Measurements from ENCODE around the gene IL6.
"Not testable (repeated sequence)": the region's sequence is repeated elsewhere in the genome, so short reads cannot be mapped to it uniquely, and the experiment has no call there.

IL6 gene

DNA sequence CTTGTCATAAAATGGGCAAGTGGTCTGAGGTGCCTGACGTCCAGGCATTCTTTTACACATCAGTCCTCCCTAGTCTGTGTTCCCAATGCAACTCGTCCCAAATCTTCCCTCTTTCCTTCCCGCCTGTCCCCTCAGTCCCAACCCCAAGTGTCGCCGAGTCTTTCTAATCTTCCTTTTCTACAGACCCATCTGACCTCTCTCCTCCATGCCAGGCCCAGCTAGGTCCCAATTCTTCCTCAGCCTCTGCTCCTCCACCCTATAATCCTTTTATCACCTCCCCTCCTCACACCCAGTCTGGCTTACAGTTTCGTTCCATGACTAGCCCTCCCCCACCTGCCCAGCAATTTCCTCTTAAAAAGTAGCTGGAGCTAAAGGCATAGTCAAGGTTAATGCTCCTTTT, 22.3 kb upstream of the IL6 start:
- DNase-seq (ENCODE audit: low read depth), result not testable (repeated sequence)

DNA sequence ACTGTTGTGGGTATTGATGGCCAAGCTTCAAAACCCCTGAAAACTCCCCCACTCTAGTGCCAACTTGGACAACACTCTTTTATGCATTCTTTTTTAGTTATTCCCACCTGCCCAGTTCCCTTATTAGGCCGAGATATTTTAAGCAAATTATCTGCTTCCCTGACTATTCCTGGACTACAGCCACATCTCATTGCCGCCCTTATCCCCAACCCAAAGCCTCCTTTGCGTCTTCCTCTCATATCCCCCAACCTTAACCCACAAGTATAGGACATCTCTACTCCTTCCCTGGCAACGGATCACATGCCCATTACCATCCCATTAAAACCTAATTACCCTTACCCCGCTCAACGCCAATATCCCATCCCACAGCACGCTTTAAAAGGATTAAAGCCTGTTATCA, 21.1 kb upstream of the IL6 start:
- DNase-seq (ENCODE audit: low read depth), result not testable (repeated sequence)

DNA sequence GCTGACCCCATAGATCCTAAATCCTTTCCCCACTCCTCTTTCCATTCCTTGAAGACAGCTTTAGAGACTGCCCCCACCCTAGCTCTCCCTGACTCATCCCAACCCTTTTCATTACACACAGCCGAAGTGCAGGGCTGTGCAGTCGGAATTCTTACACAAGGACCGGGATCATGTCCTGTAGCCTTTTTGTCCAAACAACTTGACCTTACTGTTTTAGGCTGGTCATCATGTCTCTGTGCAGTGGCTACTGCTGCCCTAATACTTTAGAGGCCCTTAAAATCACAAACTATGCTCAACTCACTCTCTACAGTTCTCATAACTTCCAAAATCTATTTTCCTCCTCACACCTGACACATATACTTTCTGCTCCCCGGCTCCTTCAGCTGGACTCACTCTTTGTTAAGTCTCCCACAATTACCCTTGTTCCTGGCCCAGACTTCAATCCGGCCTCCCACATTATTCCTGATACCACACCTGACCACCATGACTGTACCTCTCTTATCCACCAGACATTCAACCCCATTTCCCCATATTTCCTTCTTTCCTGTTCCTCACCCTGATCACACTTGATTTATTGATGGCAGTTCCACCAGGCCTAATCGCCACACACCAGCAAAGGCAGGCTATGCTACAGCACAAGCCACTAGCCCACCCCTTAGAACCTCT, 19.8 kb upstream of the IL6 start:
- not testable (repeated sequence) for DNase-seq (ENCODE audit: low read depth)

DNA sequence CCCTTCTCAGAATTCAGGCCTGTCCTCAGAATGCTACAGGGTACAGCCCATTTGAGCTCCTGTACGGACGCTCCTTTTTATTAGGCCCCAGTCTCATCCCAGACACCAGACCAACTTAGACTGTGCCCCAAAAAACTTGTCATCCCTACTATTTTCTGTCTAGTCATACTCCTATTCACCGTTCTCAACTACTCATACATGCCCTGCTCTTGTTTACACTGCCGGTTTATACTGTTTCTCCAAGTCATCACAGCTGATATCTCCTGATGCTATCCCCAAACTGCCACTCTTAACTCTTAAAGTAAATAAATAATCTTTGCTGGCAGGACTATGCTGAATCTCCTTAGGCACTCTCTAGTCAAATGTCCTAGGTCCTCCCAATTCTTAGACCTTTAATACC, 18.8 kb upstream of the IL6 start:
- not testable (repeated sequence) for DNase-seq (ENCODE audit: low read depth)

DNA sequence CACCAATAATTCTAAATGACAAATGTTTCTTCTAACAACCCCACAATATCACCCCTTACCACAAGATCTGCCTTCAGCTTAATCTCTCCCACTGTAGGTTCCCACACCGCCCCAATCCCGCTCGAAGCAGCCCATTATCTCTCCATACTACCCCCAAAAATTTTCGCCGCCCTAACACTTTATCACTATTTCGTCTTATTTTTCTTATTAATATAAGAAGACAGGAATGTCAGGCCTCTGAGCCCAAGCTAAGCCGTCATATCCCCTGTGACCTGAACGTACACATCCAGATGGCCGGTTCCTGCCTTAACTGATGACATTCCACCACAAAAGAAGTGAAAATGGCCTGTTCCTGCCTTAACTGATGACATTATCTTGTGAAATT, 18.3 kb upstream of the IL6 start:
- DNase-seq (ENCODE audit: low read depth), result not testable (repeated sequence)

DNA sequence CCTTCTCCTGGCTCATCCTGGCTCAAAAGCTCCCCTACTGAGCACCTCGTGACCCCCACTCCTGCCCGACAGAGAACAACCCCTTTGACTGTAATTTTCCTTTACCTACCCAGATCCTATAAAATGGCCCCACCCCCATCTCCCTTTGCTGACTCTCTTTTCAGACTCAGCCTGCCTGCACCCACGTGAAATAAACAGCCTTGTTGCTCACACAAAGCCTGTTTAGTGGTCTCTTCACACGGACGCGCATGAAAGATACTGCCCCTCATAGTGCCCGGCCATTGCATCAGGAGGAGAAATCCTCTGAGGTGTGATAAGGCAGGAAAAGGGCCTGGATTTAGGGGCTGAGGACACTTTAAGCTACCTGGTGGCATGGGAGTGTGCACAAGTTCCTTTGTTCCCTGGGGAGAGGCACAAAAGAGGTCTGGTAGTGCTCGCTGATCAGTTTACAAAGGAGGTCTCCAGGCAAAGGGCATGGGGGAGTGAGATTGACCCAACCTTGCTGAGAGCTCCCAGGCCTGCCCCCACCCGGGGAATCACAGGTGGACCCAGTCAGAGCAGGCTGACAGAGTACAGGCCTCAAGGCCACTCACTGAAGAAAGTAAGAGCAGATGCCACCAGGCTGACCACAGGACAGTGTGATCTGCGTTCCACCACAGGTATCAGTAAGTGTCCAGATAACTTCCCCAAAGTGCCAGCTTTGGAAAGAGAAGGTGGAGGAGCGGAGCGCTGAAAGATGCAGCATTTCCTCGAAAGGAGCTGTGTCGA, 17.8 kb upstream of the IL6 start:
- not testable (repeated sequence) for DNase-seq (ENCODE audit: low read depth)

DNA sequence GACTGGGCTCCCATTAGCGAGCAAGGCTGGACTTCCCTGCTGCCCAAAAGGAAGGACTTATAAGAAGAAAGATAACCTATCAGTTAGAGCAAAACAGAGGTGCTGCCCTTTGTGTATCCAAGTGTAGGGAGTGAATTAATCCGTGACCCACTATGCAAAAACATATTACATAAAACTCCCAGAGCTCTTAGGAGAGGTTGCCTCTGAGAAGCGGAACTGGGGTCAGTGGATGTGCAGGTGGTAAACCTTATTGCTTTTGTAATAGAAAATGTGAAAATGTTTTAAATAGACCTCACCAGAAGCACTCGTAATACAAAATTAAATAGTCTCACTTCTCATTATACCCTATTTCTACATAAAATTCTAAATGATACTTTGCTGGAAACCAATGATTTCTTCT, 17.1 kb upstream of the IL6 start:
- no peak for DNase-seq (ENCODE audit: low read depth)

DNA sequence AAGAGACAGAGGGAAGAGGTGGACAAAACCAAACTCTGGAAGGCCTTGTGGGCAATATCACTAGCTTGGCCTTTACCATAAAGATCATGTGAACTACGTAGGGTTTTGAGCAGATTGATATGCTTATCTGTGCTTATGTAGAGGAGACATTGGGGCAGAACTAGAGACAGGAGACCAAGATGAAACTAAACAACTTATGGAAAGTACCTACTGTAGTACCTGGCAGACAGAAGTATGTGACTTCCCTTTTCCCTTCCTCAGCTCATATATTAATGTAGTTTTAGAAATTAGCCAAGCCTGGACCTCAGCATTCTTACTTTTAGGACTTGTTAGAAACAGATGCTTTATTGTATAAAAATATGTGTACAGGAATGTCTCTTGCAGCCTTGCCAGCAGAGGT, 14.0 kb upstream of the IL6 start:
- DNase-seq (ENCODE audit: low read depth), result no peak

DNA sequence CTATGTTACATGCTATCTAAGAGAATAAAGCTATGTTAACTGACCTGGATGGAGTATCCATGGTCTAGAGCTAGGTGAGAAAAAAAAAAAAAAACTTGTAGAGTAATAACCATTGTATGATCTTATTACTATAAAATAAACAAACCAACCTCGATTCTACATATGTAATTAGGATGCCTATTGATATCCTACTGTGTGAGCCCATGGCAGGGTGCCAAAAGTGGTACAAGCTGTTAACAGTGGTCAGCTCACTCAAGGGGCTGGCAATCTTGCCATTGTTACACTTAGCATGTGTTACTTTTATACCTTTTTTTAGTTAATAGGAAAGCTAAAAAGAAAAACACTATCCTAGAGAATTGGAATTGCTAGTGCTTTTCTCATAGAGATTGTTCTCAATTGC, 13.5 kb upstream of the IL6 start:
- DNase-seq (ENCODE audit: low read depth), result no peak

DNA sequence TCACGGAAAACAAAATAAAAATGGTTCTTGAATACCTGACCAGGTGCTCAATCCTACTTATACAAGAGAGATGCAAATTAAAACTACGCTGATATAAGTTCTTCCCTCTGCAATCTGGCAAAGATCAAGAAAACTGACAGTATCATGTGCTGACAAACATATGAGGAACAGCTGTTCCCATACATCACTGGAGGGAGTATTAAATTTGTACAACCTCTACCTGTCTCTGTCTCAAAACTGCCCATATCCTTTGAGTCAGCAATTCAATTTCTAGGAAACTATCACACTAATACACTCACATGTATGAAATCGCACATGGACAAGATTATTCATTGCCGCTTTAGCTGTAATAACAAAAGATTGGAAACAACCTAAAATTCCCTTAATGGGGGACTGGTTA, 11.0 kb upstream of the IL6 start:
- DNase-seq (ENCODE audit: low read depth), result no peak

DNA sequence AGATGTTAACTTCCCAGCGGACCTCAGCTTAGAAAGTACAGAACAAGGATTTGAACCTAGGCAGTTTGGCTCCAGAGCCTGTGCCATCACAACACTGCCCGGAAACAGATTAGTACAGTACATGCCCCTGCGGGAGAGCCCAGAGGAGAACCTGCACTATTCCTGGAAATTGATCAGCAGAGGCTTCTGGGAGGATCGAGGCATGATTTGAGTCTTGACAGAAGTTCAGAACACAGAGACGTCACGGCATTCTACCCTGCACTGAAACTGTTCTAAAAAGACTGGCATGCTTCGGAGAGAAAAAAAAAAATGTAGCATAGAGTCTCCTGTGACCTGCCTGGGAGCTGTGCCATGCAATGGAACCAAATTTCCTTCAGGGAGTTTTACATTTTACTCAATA, 9.2 kb upstream of the IL6 start:
- no peak for DNase-seq (ENCODE audit: low read depth)

DNA sequence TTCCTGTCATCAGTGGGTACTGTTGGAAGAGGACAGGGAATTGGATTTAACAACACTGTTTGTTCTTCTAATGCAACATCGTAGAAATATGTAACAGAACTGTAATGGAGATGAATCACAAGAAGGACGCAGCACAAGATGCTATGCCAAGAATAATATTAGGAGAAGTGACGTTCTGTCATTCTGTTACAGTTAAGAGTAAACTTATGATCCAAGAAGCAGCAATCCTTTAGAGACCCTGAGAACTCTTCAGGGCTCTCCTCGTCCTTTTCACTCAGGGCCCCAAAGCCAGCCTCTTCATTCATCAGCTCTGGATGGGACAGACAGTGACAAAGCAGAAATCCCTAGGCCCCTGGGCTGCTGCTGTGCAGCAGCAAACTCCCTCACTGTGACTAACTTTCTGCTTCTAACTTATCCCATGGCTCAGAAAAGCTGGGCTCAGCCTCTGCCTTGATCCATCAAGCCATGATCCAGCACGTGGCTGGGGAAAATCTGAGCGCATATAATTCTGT, 8.7 kb upstream of the IL6 start:
- no peak for DNase-seq (ENCODE audit: low read depth)

DNA sequence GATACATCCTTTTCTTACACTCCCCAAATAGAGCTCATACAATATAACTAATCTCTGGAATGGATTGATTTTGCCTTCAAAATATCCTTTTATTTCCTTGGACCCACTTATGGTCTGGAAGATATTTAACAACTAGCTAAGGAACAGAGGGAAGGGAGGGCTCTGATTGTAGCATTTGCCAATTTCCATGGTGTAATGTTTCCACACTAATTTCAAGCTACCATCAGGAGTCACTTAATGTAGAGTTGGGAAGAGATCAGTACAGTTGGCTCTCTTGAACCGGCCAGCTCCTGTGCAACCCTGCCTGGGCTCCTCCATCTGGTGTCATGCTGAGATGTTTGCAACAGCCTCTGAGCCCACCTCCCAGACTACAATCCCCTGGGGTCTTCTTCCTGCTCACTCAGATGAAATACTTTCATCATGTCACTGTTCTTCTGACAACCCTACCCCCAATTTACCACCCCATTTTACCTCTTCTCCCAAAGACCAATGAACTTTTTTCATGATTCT, 8.0 kb upstream of the IL6 start:
- no peak for DNase-seq (ENCODE audit: low read depth)

DNA sequence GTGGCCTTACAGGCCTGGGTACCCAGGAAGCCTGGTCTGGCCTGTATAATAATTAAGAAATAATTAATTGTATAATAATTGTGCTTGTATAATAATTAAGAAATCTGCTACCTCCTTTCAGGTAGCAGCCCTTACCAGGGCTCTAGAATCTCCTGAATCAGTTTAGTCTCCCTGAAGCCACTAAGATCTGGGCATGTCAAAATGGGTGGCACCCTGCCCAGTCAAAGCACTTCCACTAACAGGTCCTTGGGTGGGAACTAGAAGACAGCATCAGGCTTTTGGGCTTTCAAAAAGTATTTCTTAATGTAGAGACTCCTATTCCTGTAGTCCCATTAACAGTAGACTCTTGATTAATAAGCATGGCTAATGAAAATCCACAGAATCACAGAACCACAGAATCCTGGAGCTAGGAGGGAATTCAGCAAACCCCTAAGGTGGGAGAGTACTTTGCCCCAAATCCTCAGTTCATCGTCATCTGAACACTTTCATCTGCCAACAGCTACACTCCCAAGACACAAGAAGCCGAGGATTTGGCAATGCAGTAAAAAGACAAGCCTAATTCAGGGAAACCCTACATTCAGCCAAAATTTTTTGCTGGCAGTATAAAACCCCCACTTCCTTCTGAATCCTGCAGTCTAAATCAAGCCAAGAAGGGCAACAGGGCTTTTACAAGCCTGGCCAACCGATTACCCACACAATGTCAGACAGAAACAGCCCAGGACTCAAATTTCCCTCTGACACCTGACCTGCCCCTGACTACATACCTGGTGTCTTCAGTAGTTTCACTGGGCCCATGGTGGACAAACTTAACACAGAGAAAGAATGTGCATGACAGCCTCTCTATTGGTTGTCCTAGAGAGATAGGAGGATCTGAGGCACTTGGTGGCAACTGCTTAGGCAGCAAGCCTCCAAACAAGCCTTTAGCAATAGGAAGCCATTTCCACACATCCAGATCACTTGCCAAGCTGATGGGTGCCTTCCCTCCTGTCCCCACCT, 5.9 kb upstream of the IL6 start:
- no peak for DNase-seq (ENCODE audit: low read depth)

DNA sequence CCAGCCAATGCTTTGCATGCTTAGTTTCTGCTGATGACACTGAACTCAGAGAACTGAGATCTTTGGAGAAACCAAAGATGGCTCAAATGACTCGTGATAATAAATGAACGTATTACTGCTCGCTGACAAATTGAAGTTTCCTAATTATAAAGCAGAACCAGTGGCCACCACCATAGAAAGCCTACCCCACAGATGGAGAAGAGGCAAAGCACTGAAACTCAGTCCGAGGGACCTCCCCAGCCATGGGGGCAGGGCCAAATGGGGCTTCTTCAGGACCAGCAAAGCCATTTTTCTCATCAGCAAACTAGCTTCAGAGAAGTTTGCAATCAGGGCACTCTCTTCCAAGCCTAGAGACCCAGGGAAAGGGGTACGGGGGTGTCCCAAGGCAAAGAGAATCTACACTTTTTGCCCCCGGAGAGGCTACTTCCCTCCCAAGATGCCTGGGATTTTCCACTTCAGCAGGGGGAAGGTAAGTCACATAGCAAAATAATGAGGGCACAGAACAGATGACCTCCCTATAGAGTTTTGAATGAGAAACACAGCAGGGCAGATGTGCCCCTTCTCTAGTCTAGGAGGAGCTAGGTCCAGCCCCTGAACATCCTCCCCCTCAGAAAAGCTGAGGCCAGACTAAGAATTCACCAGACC, 4.3 kb upstream of the IL6 start:
- no peak for DNase-seq (ENCODE audit: low read depth)

DNA sequence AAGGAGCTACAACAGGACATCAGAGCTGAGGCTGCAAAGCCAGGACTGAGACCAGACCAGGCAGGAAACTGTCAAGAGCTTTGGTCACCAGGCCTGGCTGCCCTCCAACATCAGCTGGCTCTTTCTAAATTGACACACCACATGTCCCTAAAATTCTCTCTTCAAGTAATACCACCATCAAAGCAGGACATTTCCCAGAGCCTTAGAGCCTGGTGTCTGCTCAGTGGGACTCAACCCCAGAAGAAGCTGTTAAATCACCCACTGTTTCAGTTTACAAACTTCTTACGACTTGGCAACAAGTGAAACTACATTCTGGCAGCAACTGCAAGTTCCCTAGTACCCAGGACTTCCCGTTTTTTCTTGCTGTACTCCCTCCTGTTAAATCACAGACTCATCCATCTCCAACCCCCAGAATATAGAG, 3.8 kb upstream of the IL6 start:
- no peak for DNase-seq (ENCODE audit: low read depth)

DNA sequence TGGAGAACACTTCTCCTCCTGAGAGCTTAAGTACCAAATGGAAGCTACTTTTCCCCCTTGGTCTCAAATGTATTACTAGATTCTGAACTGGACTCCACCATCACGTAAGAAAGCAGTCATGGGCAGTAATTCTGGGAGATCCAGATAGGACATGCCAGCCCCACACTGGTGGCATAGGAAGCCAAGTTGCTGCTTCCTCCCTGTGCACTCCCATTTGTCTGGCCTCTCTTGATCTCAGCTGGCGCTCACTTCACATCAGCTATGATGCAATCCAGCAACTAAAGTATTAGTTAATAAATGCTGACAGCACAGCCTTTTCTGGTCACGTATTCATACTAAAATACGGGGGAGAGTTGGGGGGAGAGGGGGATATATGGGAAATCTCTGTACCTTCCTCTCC, 3.4 kb upstream of the IL6 start:
- no peak for DNase-seq (ENCODE audit: low read depth)

DNA sequence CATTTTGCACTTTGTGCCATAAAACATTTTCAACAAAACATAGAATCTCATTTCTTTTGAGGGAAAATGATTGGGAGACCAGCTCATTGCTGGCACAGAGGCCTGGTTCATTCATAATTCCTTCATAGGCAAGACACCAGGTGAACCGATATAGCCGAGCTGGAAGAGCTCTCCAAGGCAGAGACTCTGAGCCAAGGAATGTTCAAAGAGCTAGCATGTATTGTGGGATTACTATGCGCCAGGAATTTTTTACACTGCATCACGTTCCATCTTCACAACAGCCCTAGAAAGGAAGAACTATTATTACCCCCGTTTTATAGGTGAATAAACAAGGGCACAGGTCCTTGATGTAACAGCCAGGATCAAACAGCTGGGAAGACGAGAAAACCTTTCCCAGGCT, 2.1 kb upstream of the IL6 start:
- DNase-seq (ENCODE audit: low read depth), result no peak

DNA sequence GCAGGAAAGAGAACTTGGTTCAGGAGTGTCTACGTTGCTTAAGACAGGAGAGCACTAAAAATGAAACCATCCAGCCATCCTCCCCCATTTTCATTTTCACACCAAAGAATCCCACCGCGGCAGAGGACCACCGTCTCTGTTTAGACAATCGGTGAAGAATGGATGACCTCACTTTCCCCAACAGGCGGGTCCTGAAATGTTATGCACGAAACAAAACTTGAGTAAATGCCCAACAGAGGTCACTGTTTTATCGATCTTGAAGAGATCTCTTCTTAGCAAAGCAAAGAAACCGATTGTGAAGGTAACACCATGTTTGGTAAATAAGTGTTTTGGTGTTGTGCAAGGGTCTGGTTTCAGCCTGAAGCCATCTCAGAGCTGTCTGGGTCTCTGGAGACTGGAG, 1.4 kb upstream of the IL6 start:
- DNase-seq (ENCODE audit: low read depth), result no peak

DNA sequence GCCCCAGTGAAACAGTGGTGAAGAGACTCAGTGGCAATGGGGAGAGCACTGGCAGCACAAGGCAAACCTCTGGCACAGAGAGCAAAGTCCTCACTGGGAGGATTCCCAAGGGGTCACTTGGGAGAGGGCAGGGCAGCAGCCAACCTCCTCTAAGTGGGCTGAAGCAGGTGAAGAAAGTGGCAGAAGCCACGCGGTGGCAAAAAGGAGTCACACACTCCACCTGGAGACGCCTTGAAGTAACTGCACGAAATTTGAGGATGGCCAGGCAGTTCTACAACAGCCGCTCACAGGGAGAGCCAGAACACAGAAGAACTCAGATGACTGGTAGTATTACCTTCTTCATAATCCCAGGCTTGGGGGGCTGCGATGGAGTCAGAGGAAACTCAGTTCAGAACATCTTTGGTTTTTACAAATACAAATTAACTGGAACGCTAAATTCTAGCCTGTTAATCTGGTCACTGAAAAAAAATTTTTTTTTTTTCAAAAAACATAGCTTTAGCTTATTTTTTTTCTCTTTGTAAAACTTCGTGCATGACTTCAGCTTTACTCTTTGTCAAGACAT, 574 bp upstream of the IL6 start:
- DNase-seq (ENCODE audit: low read depth), result peak; percentile 9

DNA sequence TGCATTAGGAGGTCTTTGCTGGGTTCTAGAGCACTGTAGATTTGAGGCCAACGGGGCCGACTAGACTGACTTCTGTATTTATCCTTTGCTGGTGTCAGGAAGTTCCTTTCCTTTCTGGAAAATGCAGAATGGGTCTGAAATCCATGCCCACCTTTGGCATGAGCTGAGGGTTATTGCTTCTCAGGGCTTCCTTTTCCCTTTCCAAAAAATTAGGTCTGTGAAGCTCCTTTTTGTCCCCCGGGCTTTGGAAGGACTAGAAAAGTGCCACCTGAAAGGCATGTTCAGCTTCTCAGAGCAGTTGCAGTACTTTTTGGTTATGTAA, 675 bp downstream of the IL6 start:
- no peak for DNase-seq (ENCODE audit: low read depth)
